Neural crest cell (in vitro differentiated cells): ENCODE measurements around the gene VASH2. TPM values are rescaled to one million over a fixed set of nuclear protein-coding genes. Genes with fewer than 3 reads are reported as not detected.

Source experiments
- DNase-seq: peaks from one replicate; pipeline ENCODE4 v3.0.0; 2021; ENCODE audit warnings: low read depth, mixed read lengths, low spot score
- H3K27ac Mint-ChIP-seq: one replicate; pipeline ENCODE4 v1.8.0; 2021; ENCODE audit warnings: mild to moderate bottlenecking, mixed read lengths; ENCODE audit not compliant: unreplicated experiment
- H3K27me3 Mint-ChIP-seq: 2 replicates; pipeline ENCODE4 v1.8.0; 2021; ENCODE audit warnings: low read depth, mild to moderate bottlenecking, mixed read lengths
- H3K36me3 Mint-ChIP-seq: 2 replicates; pipeline ENCODE4 v1.8.0; 2021; ENCODE audit warnings: low read depth, mild to moderate bottlenecking, mixed read lengths
- H3K4me1 Mint-ChIP-seq: 2 replicates; pipeline ENCODE4 v1.8.0; 2021; ENCODE audit warnings: mixed read lengths
- H3K4me3 Mint-ChIP-seq: one replicate; pipeline ENCODE4 v1.8.0; 2021; ENCODE audit warnings: mild to moderate bottlenecking, mixed read lengths
- H3K9me3 Mint-ChIP-seq: 2 replicates; pipeline ENCODE4 v1.8.0; 2021; ENCODE audit warnings: mixed read lengths
- total RNA-seq: library from RNA; stranded (reverse); gene quantifications from 2 replicates; pipeline ENCODE4 v1.2.1, GENCODE V29; 2021
- TF ChIP-seq, protein P1 (sequence below): fragments of 200-600 bp; sonication (generic); conservative IDR thresholded peaks from 2 replicates; pipeline ENCODE4 v1.5.0; 2021; ENCODE audit warnings: antibody characterized with exemption, mild to moderate bottlenecking

The VASH2 gene
- total RNA-seq, 1 donor from 2014 or later: 8.7 TPM

DNA sequence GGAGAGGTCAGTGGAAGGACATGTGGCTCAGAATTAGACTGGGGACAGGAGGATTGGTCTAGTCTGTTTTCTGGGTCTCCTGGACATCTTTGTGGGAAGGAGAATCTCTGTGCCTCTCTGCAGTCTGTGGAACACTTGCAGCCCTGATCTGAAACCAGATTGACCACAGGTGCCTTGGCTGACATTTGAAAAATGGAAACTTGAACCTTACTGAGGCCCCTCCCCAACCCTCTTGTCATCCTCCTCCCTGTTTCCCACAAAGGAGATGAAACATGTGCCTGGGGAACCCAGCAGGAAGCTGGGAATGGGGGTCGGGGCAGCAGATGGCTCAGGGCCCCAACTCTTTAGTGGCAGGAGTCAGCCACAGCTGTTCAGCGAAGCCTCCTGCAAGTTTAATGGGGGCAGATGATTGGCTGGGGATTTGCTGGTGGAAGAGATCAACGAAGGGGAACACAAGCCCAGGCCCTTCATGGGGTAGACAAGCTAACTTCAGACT is 18.1 kb downstream of the VASH2 start:
- Mint-ChIP-seq H3K9me3 (no peaks in the 10 kb centered on the region), H3K4me3 (no peak overlapping the region), H3K36me3 (no peaks in the 10 kb centered on the region), H3K27me3 (no peaks in the 10 kb centered on the region), H3K27ac (no peak overlapping the region), H3K4me1 (peaks cover 10% of the 10 kb centered on the region)
- TF ChIP-seq, protein P1, sequence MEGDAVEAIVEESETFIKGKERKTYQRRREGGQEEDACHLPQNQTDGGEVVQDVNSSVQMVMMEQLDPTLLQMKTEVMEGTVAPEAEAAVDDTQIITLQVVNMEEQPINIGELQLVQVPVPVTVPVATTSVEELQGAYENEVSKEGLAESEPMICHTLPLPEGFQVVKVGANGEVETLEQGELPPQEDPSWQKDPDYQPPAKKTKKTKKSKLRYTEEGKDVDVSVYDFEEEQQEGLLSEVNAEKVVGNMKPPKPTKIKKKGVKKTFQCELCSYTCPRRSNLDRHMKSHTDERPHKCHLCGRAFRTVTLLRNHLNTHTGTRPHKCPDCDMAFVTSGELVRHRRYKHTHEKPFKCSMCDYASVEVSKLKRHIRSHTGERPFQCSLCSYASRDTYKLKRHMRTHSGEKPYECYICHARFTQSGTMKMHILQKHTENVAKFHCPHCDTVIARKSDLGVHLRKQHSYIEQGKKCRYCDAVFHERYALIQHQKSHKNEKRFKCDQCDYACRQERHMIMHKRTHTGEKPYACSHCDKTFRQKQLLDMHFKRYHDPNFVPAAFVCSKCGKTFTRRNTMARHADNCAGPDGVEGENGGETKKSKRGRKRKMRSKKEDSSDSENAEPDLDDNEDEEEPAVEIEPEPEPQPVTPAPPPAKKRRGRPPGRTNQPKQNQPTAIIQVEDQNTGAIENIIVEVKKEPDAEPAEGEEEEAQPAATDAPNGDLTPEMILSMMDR: no peak
- no peak for DNase-seq

DNA sequence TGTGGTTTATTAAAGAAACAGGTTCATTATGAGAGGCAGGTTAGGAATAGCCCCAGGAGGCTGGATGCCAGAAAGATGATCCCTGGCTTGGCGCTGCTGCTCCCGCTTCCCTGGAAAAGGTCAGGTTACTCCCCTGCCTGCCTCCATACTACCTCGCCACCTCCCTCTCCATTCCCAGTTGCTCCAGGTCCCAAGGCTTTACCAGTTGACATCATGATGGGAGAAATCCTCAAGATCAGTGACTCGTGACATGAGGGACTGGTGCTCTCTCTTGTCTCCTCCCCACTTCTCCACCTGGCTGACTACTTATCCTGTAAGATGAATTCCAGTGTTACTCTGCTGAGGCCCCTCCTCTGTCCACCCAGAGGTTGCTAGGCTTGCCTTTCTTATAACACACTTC is 19.7 kb downstream of the VASH2 start:
- H3K4me1 Mint-ChIP-seq: peaks cover 10% of the 10 kb centered on the region
- no peaks in the 10 kb centered on the region for H3K36me3 Mint-ChIP-seq
- TF ChIP-seq, protein P1: no peak
- H3K27ac Mint-ChIP-seq: no peak overlapping the region
- H3K27me3 Mint-ChIP-seq: no peaks in the 10 kb centered on the region
- no peaks in the 10 kb centered on the region for H3K9me3 Mint-ChIP-seq
- no peak overlapping the region for H3K4me3 Mint-ChIP-seq
- no peak for DNase-seq

DNA sequence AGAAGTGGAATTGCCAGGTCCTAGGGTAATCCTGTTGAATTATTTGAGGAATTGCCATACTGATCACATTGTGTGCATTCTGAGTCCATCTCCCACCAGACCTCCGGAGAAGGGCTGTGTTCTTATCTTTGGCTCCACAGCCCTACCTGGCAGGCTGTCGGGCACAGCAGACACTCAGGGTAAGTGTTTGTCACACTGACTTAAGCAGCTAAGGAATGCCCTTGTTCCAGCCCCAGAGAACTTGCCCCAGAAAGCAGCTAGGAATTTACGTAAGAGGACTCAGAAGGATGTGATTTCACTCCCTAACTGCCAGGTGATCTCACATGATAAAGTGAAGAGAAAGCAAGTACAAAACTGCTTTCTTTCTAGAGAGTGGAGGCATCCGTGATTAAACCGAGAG is 21.0 kb downstream of the VASH2 start:
- TF ChIP-seq, protein P1: no peak
- no peak for DNase-seq
- Mint-ChIP-seq H3K36me3 (peaks cover 9% of the 10 kb centered on the region), H3K4me3 (no peak overlapping the region), H3K9me3 (no peaks in the 10 kb centered on the region), H3K27me3 (no peaks in the 10 kb centered on the region), H3K27ac (no peak overlapping the region), H3K4me1 (peaks cover 14% of the 10 kb centered on the region)

DNA sequence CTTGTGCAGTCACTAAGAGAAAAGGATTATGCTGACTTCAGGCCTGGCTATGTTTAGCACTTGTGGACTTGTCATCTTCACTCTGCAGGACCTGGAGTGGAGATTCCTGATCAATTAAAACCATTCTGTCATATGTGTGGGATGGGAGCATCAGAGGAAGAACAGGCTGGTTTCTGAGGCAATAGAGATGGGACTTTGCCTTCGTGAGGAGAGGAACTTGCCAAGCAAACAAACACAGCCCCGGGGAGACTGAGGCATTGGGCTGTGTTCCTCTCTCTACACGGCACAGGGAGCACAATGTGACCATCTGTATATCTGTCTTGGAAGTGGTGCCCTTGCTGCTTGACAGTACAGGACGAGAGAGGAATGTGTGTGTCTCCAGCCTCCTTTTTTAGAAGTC is 23.1 kb downstream of the VASH2 start:
- H3K4me3 Mint-ChIP-seq: no peak overlapping the region
- no peaks in the 10 kb centered on the region for H3K27me3 Mint-ChIP-seq
- peaks cover 10% of the 10 kb centered on the region for H3K36me3 Mint-ChIP-seq
- DNase-seq: no peak
- TF ChIP-seq, protein P1: no peak
- H3K27ac Mint-ChIP-seq: no peak overlapping the region
- no peaks in the 10 kb centered on the region for H3K9me3 Mint-ChIP-seq
- peaks cover 5% of the 10 kb centered on the region for H3K4me1 Mint-ChIP-seq

DNA sequence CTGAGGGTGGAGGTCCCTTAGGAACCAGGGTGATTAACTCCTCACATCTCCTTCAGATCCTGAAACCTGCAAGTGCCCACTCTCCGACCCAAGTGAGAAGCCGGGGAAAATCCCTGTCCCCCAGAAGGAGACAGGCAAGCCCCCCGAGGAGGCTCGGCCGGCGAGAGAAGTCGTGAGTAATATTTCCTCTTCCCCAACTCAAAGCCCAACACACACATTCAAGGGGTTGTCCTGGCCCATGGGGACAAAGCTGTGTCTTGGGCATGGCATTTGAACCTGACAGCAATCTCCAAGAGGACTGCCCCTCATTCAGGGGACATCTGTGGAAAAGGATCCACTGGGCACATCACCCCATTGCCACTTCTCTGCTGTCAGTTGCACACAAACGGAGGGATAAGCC is 23.6 kb downstream of the VASH2 start:
- H3K27ac Mint-ChIP-seq: no peak overlapping the region
- no peaks in the 10 kb centered on the region for H3K27me3 Mint-ChIP-seq
- TF ChIP-seq, protein P1: no peak
- peaks cover 5% of the 10 kb centered on the region for H3K4me1 Mint-ChIP-seq
- no peak for DNase-seq
- peaks cover 10% of the 10 kb centered on the region for H3K36me3 Mint-ChIP-seq
- H3K4me3 Mint-ChIP-seq: no peak overlapping the region
- no peaks in the 10 kb centered on the region for H3K9me3 Mint-ChIP-seq

DNA sequence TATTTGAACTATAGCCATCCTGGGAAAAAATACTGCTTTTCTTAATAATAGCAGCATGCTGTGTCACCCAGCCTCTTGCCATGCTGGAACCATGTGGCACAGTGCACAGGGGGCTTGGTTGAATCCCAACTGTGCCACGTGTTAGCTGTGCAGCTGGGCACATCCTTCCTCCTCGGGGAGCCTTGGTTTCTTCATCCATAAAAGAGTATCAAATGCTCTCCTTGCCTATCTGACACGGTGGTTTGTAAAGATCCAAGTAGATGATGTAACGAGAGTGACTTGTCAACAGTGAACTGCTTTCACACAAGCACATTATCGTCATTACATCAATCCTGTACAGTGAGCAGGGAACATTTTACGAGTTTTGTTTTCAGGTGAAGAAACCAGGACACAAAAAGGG is 24.4 kb downstream of the VASH2 start:
- Mint-ChIP-seq H3K4me1 (peaks cover 5% of the 10 kb centered on the region), H3K27ac (no peak overlapping the region), H3K27me3 (no peaks in the 10 kb centered on the region), H3K9me3 (no peaks in the 10 kb centered on the region), H3K36me3 (peaks cover 10% of the 10 kb centered on the region), H3K4me3 (no peak overlapping the region)
- TF ChIP-seq, protein P1: no peak
- DNase-seq: no peak
